HEK293 (cell line): ENCODE measurements around the gene GEMIN7.

ENCODE experiments used
- CTCF ChIA-PET: fragments of 350-600 bp; formaldehyde crosslinking; extraction: SDS; loops from one replicate; lab custom pipeline; 2021; ENCODE audit warnings: antibody characterized with exemption; lab: Yijun Ruan, JAX
- POLR2A ChIA-PET: fragments of 300-600 bp; formaldehyde crosslinking; extraction: SDS; loops from one replicate; lab custom pipeline; 2020; ENCODE audit warnings: antibody characterized with exemption, inconsistent platforms; lab: Yijun Ruan, JAX
- H3K27ac ChIP-seq: fragments of 200-500 bp; sonication (Bioruptor generic); 2 replicates; pipeline ENCODE4 v1.5.1; 2014; ENCODE audit warnings: low read depth, low read length, control low read depth, inconsistent platforms; ENCODE audit errors: extremely low read depth
- H3K36me3 ChIP-seq, 2 experiments: fragments of 200-500 bp in 1 of 2; sonication (Bioruptor generic) in 1 of 2; 1 replicate in 1 of 2; 2 replicates in 1 of 2; pipeline ENCODE4 v1.5.1; 2014 to 2017; ENCODE audit warnings: inconsistent platforms in 2 of 2, low read length in 2 of 2; ENCODE audit not compliant: control insufficient read depth in 2 of 2, insufficient read depth in 1 of 2
- H3K4me1 ChIP-seq: fragments of 200-500 bp; sonication (Bioruptor generic); 2 replicates; pipeline ENCODE4 v1.5.1; 2014; ENCODE audit warnings: mild to moderate bottlenecking, low read length, inconsistent platforms; ENCODE audit not compliant: control insufficient read depth, insufficient read depth
- H3K4me3 ChIP-seq: 2 replicates; pipeline ENCODE4 v1.5.1; 2011; ENCODE audit warnings: low read depth, mild to moderate bottlenecking, control low read depth, low read length, moderate library complexity
- H3K9me3 ChIP-seq: fragments of 200-500 bp; sonication (Bioruptor generic); 2 replicates; pipeline ENCODE4 v1.5.1; 2014; ENCODE audit warnings: low read depth, low read length, inconsistent platforms; ENCODE audit not compliant: control insufficient read depth, insufficient read depth
- EGR2 ChIP-seq: fragments of 450-650 bp; formaldehyde crosslinking; IDR thresholded peaks from 2 replicates; pipeline ENCODE4 v1.5.1; 2016; ENCODE audit warnings: low read depth, missing biosample characterization, missing genetic modification characterization
- GFI1B ChIP-seq: fragments of 450-650 bp; formaldehyde crosslinking; IDR thresholded peaks from 2 replicates; pipeline ENCODE4 v1.5.1; 2016; ENCODE audit warnings: missing biosample characterization, missing genetic modification characterization
- REPIN1 ChIP-seq: fragments of 450-650 bp; formaldehyde crosslinking; IDR thresholded peaks from 2 replicates; pipeline ENCODE4 v1.5.1; 2017; ENCODE audit warnings: missing biosample characterization, missing genetic modification characterization, low read depth
- ZFHX2 ChIP-seq: fragments of 450-650 bp; formaldehyde crosslinking; conservative IDR thresholded peaks from 2 replicates; pipeline ENCODE4 v1.5.1; 2016; ENCODE audit warnings: missing biosample characterization, missing genetic modification characterization
- ZIC2 ChIP-seq: fragments of 450-650 bp; formaldehyde crosslinking; IDR thresholded peaks from 2 replicates; pipeline ENCODE4 v1.5.1; 2016; ENCODE audit warnings: missing biosample characterization, missing genetic modification characterization
- ZNF114 ChIP-seq: fragments of 450-650 bp; formaldehyde crosslinking; IDR thresholded peaks from 2 replicates; pipeline ENCODE4 v1.5.0; 2017; ENCODE audit warnings: missing biosample characterization, missing genetic modification characterization
- ZNF184 ChIP-seq: fragments of 450-650 bp; IDR thresholded peaks from 2 replicates; pipeline ENCODE4 v1.5.1; 2018; ENCODE audit warnings: missing biosample characterization, mild to moderate bottlenecking, missing genetic modification characterization
- ZNF248 ChIP-seq: fragments of 450-650 bp; formaldehyde crosslinking; IDR thresholded peaks from 2 replicates; pipeline ENCODE4 v1.5.1; 2017; ENCODE audit warnings: missing biosample characterization, missing genetic modification characterization
- ZNF292 ChIP-seq: fragments of 450-650 bp; formaldehyde crosslinking; IDR thresholded peaks from 2 replicates; pipeline ENCODE4 v1.5.1; 2016; ENCODE audit warnings: low read depth, missing biosample characterization, missing genetic modification characterization, borderline replicate concordance
- ZNF366 ChIP-seq: fragments of 450-650 bp; formaldehyde crosslinking; conservative IDR thresholded peaks from 2 replicates; pipeline ENCODE4 v1.5.1; 2016; ENCODE audit warnings: missing biosample characterization, missing genetic modification characterization
- ZNF473 ChIP-seq: fragments of 450-650 bp; formaldehyde crosslinking; IDR thresholded peaks from 2 replicates; pipeline ENCODE4 v1.5.1; 2017; ENCODE audit warnings: missing biosample characterization, missing genetic modification characterization
- ZNF571 ChIP-seq: fragments of 450-650 bp; formaldehyde crosslinking; IDR thresholded peaks from 2 replicates; pipeline ENCODE4 v1.5.0; 2017; ENCODE audit warnings: missing biosample characterization, missing genetic modification characterization
- ZNF664 ChIP-seq: fragments of 450-650 bp; formaldehyde crosslinking; IDR thresholded peaks from 2 replicates; pipeline ENCODE4 v1.5.1; 2016; ENCODE audit warnings: missing biosample characterization, missing genetic modification characterization
- ZNF768 ChIP-seq: fragments of 450-650 bp; formaldehyde crosslinking; IDR thresholded peaks from 2 replicates; pipeline ENCODE4 v1.5.1; 2018; ENCODE audit warnings: missing biosample characterization, mild to moderate bottlenecking, missing genetic modification characterization
- ZNF792 ChIP-seq: fragments of 450-650 bp; formaldehyde crosslinking; IDR thresholded peaks from 2 replicates; pipeline ENCODE4 v1.5.1; 2016; ENCODE audit warnings: missing biosample characterization, missing genetic modification characterization
- TF ChIP-seq, protein P1 (sequence below): fragments of 450-650 bp; formaldehyde crosslinking; IDR thresholded peaks from 2 replicates; pipeline ENCODE4 v1.5.1; 2016; ENCODE audit warnings: missing biosample characterization, missing genetic modification characterization
- TF ChIP-seq, protein P2 (sequence below): fragments of 450-650 bp; formaldehyde crosslinking; conservative IDR thresholded peaks from 2 replicates; pipeline ENCODE4 v1.5.1; 2016; ENCODE audit warnings: low read depth, missing biosample characterization, missing genetic modification characterization

Gene GEMIN7

DNA sequence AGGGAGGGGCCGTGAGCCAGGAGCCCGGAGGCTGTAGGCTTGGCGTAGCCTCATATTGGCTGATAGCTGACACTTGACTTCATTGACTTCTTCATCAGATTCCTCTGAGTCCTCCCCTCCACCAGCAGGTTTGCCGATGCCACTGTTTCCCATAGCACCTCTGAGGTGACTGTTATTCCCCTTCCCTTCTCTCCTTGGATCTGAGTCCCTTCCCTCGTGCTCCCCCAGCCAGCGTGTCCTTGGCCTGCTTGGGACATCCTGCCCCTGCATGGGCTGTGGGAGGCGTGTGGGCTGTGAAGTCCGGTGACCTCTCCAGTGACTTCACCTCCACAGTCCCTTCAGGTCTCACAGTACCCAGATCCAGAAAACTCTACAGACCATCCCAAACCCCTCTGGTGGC lies 22.7 kb downstream of the GEMIN7 start:
- Histone ChIP-seq H3K9me3 (no peaks in the 10 kb centered on the region), H3K36me3 (peaks cover 0 to 24% of the 10 kb centered on the region in 2 experiments; a peak in 1 of 3 replicates), H3K4me1 (peaks cover 27% of the 10 kb centered on the region), H3K27ac (no peak overlapping the region), H3K4me3 (no peak overlapping the region)
- POLR2A ChIA-PET = interaction anchor here (3.2 kb wide), 1 partner anchor 9 kb away, joined by 20 read pairs; the partner anchor contains the start of gene PPP1R37
- CTCF ChIA-PET = interaction anchor here (1.2 kb wide), 1 partner anchor 25 kb away, joined by 6 read pairs; no protein-coding TSS in a partner anchor
- no peak for TF ChIP-seq ZNF292 (tag by site-specific recombination)
- TF ChIP-seq ZNF184 = no peak
- no peak for TF ChIP-seq ZNF473 (tag by site-specific recombination)
- no peak for TF ChIP-seq ZNF571 (tag by site-specific recombination)
- TF ChIP-seq GFI1B (tag by site-specific recombination) = no peak
- TF ChIP-seq ZFHX2 (tag by site-specific recombination) = peak; percentile 43
- no peak for TF ChIP-seq REPIN1
- TF ChIP-seq EGR2 (tag by site-specific recombination) = no peak

DNA sequence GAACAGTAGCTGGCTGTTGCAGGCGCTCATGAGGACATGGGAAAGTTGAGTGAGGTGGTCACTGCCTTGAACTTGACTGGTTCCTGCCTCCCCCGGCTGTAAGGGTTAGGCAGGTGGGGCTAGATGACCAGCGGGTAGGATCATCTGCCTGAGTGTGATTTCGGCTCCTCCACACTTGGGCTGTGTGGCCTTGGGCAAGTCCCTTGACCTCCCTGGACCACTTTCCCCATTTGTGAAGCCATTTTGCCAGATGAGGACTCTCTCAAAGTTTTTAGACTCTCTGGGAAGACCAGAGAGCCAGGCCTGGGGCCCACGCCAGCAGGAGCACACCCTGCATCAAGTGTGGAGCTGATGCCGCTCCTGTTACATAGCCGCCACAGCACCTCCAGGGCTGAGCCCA lies 23.4 kb downstream of the GEMIN7 start:
- CTCF ChIA-PET = interaction anchor here (0.5 kb wide), 1 partner anchor 19 kb away, joined by 3 read pairs; no protein-coding TSS in a partner anchor
- TF ChIP-seq ZNF248 (no peak), ZNF366 (tag by site-specific recombination) (no peak), ZNF768 (peak; percentile 40; the same call in 1 of the 2 replicates)
- TF ChIP-seq, all 188 proteins: peak for 1
- no peak overlapping the region for H3K27ac ChIP-seq
- peaks cover 27% of the 10 kb centered on the region for H3K4me1 ChIP-seq
- H3K4me3 ChIP-seq = no peak overlapping the region
- no peaks in the 10 kb centered on the region for H3K9me3 ChIP-seq
- peaks cover 0 to 22% of the 10 kb centered on the region in 2 experiments; a peak in 1 of 3 replicates for H3K36me3 ChIP-seq
- POLR2A ChIA-PET = interaction anchor here (3.2 kb wide), 1 partner anchor 10 kb away, joined by 20 read pairs; the partner anchor contains the start of gene PPP1R37

DNA sequence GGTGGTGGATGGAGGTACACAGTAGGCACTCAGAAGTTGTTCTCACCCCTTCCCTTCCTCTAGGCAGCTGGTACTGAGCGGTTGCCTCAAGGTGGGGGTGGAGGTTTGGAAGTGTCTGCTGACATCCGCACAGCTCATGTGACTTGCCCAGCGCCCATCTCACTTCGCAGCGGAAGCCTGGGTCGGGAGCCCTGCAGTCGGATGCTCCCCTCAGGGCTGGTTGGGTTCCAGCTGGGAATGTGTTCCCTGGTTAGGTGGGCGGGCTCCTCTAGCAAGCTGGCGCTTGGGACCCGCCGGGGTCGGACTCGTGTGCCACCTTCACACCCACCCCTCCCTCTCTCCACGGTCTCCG lies 24.1 kb downstream of the GEMIN7 start:
- no peak overlapping the region for H3K4me3 ChIP-seq
- H3K27ac ChIP-seq = no peak overlapping the region
- peaks cover 22% of the 10 kb centered on the region for H3K4me1 ChIP-seq
- H3K9me3 ChIP-seq = no peaks in the 10 kb centered on the region
- peaks cover 0 to 19% of the 10 kb centered on the region in 2 experiments; a peak in 1 of 3 replicates for H3K36me3 ChIP-seq
- TF ChIP-seq, protein P1, sequence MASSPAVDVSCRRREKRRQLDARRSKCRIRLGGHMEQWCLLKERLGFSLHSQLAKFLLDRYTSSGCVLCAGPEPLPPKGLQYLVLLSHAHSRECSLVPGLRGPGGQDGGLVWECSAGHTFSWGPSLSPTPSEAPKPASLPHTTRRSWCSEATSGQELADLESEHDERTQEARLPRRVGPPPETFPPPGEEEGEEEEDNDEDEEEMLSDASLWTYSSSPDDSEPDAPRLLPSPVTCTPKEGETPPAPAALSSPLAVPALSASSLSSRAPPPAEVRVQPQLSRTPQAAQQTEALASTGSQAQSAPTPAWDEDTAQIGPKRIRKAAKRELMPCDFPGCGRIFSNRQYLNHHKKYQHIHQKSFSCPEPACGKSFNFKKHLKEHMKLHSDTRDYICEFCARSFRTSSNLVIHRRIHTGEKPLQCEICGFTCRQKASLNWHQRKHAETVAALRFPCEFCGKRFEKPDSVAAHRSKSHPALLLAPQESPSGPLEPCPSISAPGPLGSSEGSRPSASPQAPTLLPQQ (tag by site-specific recombination) = no peak
- TF ChIP-seq ZNF571 (tag by site-specific recombination) = no peak
- TF ChIP-seq ZFHX2 (tag by site-specific recombination) = peak; percentile 34
- TF ChIP-seq ZNF114 (tag by site-specific recombination) = no peak
- TF ChIP-seq, protein P2, sequence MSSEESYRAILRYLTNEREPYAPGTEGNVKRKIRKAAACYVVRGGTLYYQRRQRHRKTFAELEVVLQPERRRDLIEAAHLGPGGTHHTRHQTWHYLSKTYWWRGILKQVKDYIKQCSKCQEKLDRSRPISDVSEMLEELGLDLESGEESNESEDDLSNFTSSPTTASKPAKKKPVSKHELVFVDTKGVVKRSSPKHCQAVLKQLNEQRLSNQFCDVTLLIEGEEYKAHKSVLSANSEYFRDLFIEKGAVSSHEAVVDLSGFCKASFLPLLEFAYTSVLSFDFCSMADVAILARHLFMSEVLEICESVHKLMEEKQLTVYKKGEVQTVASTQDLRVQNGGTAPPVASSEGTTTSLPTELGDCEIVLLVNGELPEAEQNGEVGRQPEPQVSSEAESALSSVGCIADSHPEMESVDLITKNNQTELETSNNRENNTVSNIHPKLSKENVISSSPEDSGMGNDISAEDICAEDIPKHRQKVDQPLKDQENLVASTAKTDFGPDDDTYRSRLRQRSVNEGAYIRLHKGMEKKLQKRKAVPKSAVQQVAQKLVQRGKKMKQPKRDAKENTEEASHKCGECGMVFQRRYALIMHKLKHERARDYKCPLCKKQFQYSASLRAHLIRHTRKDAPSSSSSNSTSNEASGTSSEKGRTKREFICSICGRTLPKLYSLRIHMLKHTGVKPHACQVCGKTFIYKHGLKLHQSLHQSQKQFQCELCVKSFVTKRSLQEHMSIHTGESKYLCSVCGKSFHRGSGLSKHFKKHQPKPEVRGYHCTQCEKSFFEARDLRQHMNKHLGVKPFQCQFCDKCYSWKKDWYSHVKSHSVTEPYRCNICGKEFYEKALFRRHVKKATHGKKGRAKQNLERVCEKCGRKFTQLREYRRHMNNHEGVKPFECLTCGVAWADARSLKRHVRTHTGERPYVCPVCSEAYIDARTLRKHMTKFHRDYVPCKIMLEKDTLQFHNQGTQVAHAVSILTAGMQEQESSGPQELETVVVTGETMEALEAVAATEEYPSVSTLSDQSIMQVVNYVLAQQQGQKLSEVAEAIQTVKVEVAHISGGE (tag by site-specific recombination) = peak; percentile 24; the same call in 1 of the 2 replicates
- TF ChIP-seq ZNF792 (tag by site-specific recombination) = 0 out of 2 replicates have a peak, but pooled peaks have one; percentile 28
- TF ChIP-seq ZIC2 = peak; percentile 81; the same call in 1 of the 2 replicates
- TF ChIP-seq ZNF664 (tag by site-specific recombination) = peak; percentile 62
- CTCF ChIA-PET = interaction anchor here (0.6 to 1.1 kb wide), 5 partner anchors 10 to 50 kb away, joined by 3 to 6 read pairs (median 3); no protein-coding TSS in a partner anchor
- POLR2A ChIA-PET = interaction anchor here (0.8 to 3.2 kb wide), 4 partner anchors 10 to 20 kb away, joined by 3 to 20 read pairs (median 4); partner anchors contain the start of gene PPP1R37
